Spleen (tissue), 7 donors: Measurements from ENCODE around the gene TBX1.

Experiments used
- POLR2A ChIP-seq, 3 donors: fragments of 450-650 bp; IDR thresholded peaks; one replicate each; pipeline ENCODE4 v1.5.1; 2017; ENCODE audit warnings: antibody characterized with exemption in 3 of 3, mild to moderate bottlenecking in 1 of 3
- TF ChIP-seq, protein P1 (sequence below), 11 experiments: fragments of 200-600 bp in 7 of 11; fragments of 450-650 bp in 4 of 11; sonication (generic) in 4 of 11; IDR thresholded peaks in 8 of 11; conservative IDR thresholded peaks in 3 of 11; 1 replicate in 7 of 11; 2 replicates in 4 of 11; pipeline versions ENCODE4 v1.4.0 to v1.8.0; 2016 to 2021; ENCODE audit warnings: antibody characterized with exemption in 11 of 11, inconsistent platforms in 4 of 11, mild to moderate bottlenecking in 1 of 11
- donor health status: DM: no; HTN: no; CAD: no; lungs with moderate emphysema.
- donor health status: DM: no; HTN: no; CAD: no.
- donor health status: DM: no; HTN: no; CAD: no.

DNA sequence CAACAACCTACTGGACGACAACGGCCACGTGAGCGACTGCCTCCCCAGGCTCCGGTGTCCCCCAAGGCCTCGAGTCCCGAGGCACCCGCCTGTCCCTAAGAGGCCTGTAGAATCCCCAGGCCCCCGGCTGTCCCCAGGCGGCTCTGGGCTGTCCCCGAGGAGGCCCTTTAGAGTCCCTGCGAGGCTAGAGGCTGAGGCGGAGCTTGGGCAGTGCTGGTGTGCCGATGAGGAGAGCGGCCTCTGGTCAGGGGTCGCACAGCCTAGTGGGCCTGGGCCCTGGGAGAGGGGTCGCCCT, 3.7 kb downstream of the TBX1 start:
- TF ChIP-seq, protein P1, sequence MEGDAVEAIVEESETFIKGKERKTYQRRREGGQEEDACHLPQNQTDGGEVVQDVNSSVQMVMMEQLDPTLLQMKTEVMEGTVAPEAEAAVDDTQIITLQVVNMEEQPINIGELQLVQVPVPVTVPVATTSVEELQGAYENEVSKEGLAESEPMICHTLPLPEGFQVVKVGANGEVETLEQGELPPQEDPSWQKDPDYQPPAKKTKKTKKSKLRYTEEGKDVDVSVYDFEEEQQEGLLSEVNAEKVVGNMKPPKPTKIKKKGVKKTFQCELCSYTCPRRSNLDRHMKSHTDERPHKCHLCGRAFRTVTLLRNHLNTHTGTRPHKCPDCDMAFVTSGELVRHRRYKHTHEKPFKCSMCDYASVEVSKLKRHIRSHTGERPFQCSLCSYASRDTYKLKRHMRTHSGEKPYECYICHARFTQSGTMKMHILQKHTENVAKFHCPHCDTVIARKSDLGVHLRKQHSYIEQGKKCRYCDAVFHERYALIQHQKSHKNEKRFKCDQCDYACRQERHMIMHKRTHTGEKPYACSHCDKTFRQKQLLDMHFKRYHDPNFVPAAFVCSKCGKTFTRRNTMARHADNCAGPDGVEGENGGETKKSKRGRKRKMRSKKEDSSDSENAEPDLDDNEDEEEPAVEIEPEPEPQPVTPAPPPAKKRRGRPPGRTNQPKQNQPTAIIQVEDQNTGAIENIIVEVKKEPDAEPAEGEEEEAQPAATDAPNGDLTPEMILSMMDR (IDR thresholded peaks at IDR 0.05 in 8 of 11, conservative IDR thresholded peaks at IDR 0.05 in 3 of 11) = no peak
- no peak for TF ChIP-seq POLR2A (IDR thresholded peaks at IDR 0.05)
